ENCODE results near the gene ZNF865. TPM values are rescaled to one million over a fixed set of nuclear protein-coding genes. Genes with fewer than 3 reads are reported as not detected.

Gene ZNF865
- total RNA-seq, 2 experiments from 2014 or later = 10.5 to 10.7 TPM

DNA sequence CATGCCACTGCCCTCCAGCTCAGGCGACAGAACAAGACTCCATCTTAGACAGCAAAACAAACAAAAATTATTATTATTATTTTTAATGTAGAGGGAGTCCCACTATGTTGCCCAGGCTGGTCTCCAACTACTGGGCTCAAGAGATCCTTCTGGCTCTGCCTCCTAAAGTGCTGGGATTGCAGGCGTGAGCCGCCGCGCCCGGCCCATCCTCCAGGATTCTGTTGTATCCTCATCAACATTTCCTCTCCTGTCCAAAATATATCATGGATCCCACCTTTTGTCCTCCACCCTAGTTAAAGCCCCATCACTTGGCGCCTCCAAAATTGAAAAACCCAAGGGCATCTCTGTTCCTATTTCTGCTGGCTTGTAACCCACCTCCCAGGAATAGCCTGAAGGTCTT is 17.7 kb downstream of the ZNF865 start:
- H3K27me3 Mint-ChIP-seq = peaks cover 9% of the 10 kb centered on the region
- peaks cover 49% of the 10 kb centered on the region for H3K4me1 Mint-ChIP-seq
- no peaks in the 10 kb centered on the region for H3K9me3 Mint-ChIP-seq
- H3K36me3 Mint-ChIP-seq = peaks cover 17% of the 10 kb centered on the region
- no peak overlapping the region for H3K27ac Mint-ChIP-seq
- H3K4me3 Mint-ChIP-seq = no peak overlapping the region
- no peak for DNase-seq

DNA sequence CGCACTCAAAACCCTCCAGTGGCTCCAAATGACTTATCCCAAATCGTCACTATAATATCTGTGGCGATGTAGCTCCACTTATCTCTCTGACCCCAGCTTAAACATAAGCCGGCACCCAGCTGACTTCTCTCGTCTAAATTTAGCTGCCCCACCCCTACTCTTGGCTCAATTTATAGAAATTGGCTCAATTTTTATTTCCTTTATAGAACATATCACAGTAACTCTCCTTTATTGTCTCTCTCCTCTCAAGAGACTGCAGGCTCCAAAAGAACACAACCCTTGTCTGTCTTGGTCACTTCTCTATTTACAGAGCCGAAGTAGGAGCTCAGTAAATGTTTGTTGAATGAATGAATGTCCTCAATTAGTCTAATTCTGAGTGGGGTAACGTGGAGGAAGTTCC is 18.1 kb downstream of the ZNF865 start:
- peaks cover 9% of the 10 kb centered on the region for H3K27me3 Mint-ChIP-seq
- peak overlapping the region; percentile 95 for H3K4me3 Mint-ChIP-seq
- peaks cover 49% of the 10 kb centered on the region for H3K4me1 Mint-ChIP-seq
- DNase-seq = no peak
- H3K36me3 Mint-ChIP-seq = peaks cover 17% of the 10 kb centered on the region
- no peak overlapping the region for H3K27ac Mint-ChIP-seq
- H3K9me3 Mint-ChIP-seq = no peaks in the 10 kb centered on the region

DNA sequence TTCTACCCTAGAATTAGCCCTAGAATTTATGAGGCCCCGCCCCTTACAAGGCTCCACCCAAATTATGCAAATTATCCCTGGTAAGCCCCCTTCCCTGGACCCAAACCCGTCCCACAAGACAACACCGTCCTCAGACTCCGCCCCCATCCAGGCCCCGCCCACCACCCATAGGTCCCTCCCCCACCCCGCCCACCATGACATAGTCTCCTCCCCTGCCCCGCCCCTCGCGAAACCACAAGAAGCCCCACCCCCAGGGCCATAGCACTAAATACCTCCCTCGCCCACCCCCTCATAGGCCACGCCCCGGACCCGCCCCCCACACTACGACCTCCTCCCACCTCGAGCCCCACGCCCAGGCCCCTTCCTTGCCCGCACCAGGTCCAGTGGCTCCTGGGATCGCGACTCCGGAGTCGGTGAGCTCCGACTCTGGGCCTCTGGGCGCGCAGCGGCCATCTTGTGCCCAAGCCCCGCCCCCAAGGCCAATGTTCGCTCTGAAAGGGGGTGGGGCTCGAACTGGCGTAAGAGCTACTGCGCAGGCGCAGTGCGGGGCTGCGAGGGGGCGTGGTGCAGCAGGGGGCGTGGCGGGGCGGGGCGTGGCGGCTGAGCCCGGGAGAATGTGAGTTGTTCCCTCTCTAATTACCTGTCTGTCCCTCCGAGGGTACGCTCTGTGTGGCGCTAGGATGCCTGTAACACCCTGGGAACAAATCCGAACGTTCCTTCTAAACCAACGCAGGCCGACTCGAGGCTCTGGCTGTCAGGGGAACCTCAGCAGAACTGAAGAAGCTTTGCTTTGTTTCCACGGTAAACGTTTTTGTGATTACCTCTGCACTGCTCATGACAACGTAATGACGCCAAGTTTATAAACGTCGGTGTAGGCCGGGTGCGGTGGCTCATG is 18.9 kb downstream of the ZNF865 start, which contains the start of gene ZNF784:
Gene ZNF784, minus strand, starts transcription at position 458 of the 895 bp plus-strand sequence. Its CDS starts 5 bp downstream, at position 453.
- peak within 1 kb of the TSS; percentile 97 for H3K27ac Mint-ChIP-seq
- peaks cover 17% of the 10 kb centered on the region for H3K36me3 Mint-ChIP-seq
- no peaks in the 10 kb centered on the region for H3K9me3 Mint-ChIP-seq
- peak; percentile 91 for DNase-seq
- H3K27me3 Mint-ChIP-seq = peaks cover 9% of the 10 kb centered on the region
- peak within 1 kb of the TSS; percentile 95 for H3K4me3 Mint-ChIP-seq
- peaks cover 47% of the 10 kb centered on the region for H3K4me1 Mint-ChIP-seq

DNA sequence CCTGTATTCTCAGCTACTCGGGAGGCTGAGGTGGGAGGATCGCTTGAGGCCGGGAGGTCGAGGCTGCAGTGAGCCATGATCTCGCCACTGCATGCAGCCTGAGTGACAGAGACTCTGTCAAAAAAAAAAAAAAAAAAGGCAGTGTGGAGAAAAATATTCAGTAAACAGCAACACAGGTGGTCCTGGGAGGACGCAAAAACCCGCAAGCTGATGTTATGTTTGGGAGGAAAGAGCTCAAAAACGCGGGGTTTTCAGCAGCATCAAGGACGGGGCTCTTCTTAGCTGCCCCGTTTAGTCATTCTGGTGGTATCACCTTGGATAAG is 19.5 kb downstream of the ZNF865 start:
- peaks cover 43% of the 10 kb centered on the region for H3K4me1 Mint-ChIP-seq
- H3K27ac Mint-ChIP-seq = no peak overlapping the region
- peaks cover 12% of the 10 kb centered on the region for H3K36me3 Mint-ChIP-seq
- H3K9me3 Mint-ChIP-seq = no peaks in the 10 kb centered on the region
- H3K4me3 Mint-ChIP-seq = peak overlapping the region; percentile 95
- peaks cover 9% of the 10 kb centered on the region for H3K27me3 Mint-ChIP-seq
- DNase-seq = no peak

DNA sequence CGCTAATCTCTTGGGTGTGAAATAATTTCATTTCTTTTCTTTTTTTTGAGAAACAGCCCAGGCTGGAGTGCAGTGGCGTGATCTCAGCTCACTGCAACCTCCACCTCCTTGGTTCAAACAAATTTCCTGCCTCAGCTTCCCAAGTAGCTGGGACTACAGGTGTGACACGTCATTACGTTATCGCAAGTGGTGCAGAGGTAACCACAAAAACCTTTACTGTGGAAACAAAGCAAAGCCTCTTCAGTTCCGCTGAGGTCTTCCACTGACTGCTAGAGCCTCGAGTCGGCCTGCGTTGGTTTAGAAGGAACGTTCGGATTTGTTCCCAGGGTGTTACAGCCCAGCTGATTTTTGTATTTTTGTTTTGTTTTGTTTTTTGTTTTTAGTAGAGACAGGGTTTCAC is 20.9 kb downstream of the ZNF865 start:
- H3K9me3 Mint-ChIP-seq = no peaks in the 10 kb centered on the region
- H3K27me3 Mint-ChIP-seq = peaks cover 9% of the 10 kb centered on the region
- peaks cover 2% of the 10 kb centered on the region for H3K36me3 Mint-ChIP-seq
- peak overlapping the region; percentile 53 for H3K4me3 Mint-ChIP-seq
- peak overlapping the region; percentile 78 for H3K27ac Mint-ChIP-seq
- DNase-seq = peak; percentile 65
- peaks cover 30% of the 10 kb centered on the region for H3K4me1 Mint-ChIP-seq

DNA sequence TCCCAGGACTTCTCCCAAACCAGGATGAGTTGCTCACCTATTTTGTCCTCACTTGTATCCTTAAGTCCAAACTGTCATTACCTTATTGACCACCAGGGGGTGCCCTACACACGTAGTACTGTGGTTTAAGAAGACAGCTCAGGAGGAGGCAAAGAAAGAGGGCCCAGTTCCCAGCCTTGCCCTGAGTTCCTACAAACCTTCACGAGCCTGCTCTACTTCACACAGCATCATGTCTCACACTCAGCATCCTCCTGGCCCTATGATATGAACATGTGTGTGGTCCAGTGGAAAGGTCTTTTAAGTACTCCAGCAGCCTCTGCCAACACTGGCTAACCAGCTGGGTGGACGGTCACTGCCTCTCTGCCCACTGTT is 27.0 kb downstream of the ZNF865 start:
- Mint-ChIP-seq H3K4me1 (peaks cover 34% of the 10 kb centered on the region), H3K4me3 (no peak overlapping the region), H3K27ac (no peak overlapping the region), H3K9me3 (no peaks in the 10 kb centered on the region), H3K36me3 (peaks cover 17% of the 10 kb centered on the region), H3K27me3 (peaks cover 3% of the 10 kb centered on the region)
- peak; percentile 78 for DNase-seq

DNA sequence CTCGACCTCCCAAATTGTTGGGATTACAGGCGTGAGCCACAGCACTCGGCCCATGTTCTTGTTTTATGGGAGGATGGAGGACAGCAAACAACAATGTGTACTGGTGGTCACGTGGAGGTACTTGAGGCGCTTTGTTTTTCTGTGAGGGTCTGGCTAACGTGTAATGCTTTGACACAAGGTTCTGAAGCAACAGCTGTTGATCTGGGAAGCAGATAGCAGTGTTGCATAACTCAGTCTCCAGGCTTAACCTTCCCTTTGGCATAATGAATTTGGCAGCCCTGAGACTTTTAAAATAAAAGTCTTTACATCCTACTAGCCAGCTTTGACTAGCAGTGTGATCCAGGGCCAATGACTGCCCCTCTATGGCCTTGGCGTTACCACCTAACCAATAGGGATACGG is 28.4 kb downstream of the ZNF865 start:
- Mint-ChIP-seq H3K27ac (peak overlapping the region; percentile 82), H3K4me3 (no peak overlapping the region), H3K27me3 (no peaks in the 10 kb centered on the region), H3K36me3 (peaks cover 27% of the 10 kb centered on the region), H3K9me3 (peaks cover 3% of the 10 kb centered on the region), H3K4me1 (peaks cover 42% of the 10 kb centered on the region)
- no peak for DNase-seq

DNA sequence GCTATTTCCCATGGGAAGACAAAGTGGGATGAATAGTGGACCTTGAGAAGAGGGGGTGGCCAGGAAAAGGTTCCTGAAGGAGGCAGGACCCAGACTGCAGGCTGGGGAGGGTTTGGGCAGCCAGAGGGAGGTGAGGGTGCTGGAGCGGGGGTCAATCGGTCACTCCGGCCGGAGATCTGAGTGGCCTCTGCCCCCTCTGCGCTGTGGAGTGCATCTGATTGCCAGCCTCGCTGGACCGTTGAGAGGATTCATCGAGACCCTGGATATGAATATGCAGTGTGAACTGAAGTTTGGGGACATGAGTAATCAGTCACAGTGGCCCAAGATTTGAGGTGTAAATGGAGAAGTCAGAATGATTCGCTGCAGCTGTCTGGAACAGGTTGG is 29.9 kb downstream of the ZNF865 start:
- Mint-ChIP-seq H3K27ac (peak overlapping the region; percentile 100), H3K9me3 (peaks cover 6% of the 10 kb centered on the region), H3K36me3 (peaks cover 38% of the 10 kb centered on the region), H3K27me3 (no peaks in the 10 kb centered on the region), H3K4me1 (peaks cover 53% of the 10 kb centered on the region), H3K4me3 (peak overlapping the region; percentile 100)
- no peak for DNase-seq

DNA sequence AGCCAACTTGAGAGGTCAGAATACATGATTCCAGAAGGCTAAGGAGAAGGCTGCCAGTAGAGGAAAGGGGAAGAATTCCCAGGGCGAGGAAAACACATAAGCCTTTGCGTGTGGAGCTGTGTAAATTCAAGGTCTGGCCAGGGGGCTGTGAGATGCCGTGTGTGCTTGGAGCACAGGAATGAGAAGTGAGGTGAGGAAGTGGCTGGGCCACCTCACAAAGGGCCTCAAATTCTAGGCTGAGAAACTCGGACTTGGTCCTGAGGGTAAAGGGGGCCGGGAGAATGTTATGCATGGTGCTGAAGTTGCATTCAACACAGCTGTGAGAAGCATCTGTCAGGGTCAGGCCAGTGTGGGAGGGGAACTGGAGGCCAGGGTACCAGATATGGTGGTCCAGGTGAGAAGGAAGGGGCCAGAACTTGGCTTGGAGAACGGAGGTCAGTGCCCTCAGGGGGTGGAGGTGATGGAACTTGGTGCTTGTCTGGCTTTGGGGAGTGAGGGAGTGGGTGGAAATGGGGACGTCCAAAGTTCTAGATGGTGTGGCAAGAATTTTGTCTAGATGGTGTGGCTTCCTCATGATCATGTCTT is 30.5 kb downstream of the ZNF865 start:
- Mint-ChIP-seq H3K27me3 (no peaks in the 10 kb centered on the region), H3K36me3 (peaks cover 41% of the 10 kb centered on the region), H3K4me1 (peaks cover 57% of the 10 kb centered on the region), H3K27ac (peak overlapping the region; percentile 100), H3K4me3 (peak overlapping the region; percentile 100), H3K9me3 (peaks cover 6% of the 10 kb centered on the region)
- no peak for DNase-seq

DNA sequence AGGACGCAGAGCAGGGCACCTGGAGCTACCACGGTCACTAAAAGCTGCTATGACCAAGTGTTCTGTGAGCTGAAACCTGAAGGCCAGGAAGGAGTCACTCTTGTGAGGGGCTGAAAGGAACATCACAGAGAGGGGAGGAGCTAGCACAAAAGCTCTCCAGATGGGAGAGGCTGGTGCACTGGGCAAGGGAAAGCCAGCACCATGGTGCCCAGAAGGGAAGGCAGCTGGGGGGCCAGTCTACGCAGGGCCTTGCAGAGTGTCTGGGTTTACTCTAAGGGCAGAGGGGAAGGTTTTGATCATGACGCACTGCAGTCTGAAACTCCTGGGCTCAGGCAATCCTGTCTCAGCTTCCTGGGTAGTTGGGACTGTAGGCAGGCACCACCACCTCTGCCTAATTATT is 31.3 kb downstream of the ZNF865 start:
- Mint-ChIP-seq H3K27ac (peak overlapping the region; percentile 100), H3K4me3 (peak overlapping the region; percentile 100), H3K27me3 (peaks cover 5% of the 10 kb centered on the region), H3K36me3 (peaks cover 43% of the 10 kb centered on the region), H3K9me3 (peaks cover 6% of the 10 kb centered on the region), H3K4me1 (peaks cover 54% of the 10 kb centered on the region)
- no peak for DNase-seq

DNA sequence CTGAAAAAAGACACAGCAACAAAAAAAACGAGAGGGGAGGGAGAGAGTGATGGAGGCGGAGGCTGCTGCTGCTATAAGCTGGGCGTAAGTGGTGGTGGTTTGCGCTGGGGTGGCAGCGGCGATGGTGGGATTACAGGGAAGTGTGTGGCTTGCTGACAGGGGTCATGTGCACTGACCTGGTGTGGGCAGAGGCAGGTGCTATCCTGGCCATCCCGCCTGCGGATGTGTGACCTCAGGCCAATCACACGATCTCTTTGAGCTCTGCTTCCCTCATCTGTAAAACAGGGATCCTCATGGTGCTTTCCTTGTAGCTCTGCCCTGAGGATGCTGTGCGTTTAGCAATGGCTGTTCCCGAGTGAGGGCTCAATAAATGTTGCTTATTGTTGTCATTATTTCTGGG is 32.1 kb downstream of the ZNF865 start:
- Mint-ChIP-seq H3K27ac (peak overlapping the region; percentile 71), H3K36me3 (peaks cover 47% of the 10 kb centered on the region), H3K9me3 (peaks cover 6% of the 10 kb centered on the region), H3K27me3 (peaks cover 6% of the 10 kb centered on the region), H3K4me3 (peak overlapping the region; percentile 30), H3K4me1 (peaks cover 50% of the 10 kb centered on the region)
- DNase-seq = no peak

DNA sequence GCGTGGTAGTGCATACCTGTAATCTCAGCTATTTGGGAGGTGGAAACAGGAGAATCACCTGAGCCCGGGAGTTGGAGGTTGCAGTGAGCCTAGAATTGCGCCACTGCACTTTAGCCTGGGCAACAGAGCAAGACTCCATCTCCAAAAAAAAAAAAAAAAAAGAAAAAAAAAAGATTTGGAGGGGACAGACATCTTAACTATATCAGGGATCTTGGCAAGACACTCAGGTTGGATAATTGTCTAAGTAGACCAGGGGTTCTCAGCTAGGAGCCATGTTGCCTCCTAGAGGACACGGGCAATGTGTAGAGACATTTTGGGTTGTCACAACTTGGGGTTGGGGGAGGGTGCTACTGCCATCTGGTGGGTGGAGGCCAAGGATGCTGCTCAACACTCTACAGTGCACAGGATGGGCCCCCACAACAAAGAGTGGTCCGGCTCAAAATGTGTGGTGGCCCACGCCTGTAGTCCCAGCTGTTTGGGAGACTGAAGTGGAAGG is 33.5 kb downstream of the ZNF865 start:
- Mint-ChIP-seq H3K9me3 (peaks cover 6% of the 10 kb centered on the region), H3K4me1 (peaks cover 53% of the 10 kb centered on the region), H3K4me3 (peak overlapping the region; percentile 61), H3K27me3 (peaks cover 6% of the 10 kb centered on the region), H3K36me3 (peaks cover 55% of the 10 kb centered on the region), H3K27ac (peak overlapping the region; percentile 94)
- peak; percentile 70 for DNase-seq

DNA sequence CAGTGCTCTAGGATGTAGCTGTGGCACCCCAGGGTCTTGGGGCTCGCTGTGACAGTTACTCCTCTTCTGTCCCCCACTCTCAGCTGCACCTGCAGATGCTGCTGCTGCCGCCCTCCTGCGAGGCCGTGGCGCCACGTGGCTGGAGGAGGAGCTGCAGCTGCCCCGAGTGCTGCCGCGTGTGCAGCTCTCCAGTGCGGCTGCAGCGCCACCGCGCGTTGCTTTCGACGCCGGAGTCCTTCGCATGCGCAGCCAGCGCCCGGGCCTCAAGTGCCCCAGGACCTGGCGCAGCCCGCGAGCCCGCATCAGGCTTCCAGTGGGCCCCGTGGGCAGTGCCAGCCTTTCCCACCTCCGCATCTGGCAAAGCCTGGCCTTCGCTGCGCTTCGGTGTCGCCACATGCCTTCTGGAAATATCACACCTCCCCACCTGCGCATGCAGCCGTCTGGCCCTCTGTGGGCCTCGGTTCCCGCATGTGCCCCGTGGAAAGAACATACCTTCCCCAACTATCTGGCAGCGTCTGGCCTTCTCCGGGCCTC is 34.7 kb downstream of the ZNF865 start:
- peak overlapping the region; percentile 94 for H3K27ac Mint-ChIP-seq
- peaks cover 61% of the 10 kb centered on the region for H3K36me3 Mint-ChIP-seq
- H3K27me3 Mint-ChIP-seq = peaks cover 6% of the 10 kb centered on the region
- peak overlapping the region; percentile 89 for H3K4me3 Mint-ChIP-seq
- DNase-seq = peak; percentile 80
- peaks cover 6% of the 10 kb centered on the region for H3K9me3 Mint-ChIP-seq
- H3K4me1 Mint-ChIP-seq = peaks cover 53% of the 10 kb centered on the region

DNA sequence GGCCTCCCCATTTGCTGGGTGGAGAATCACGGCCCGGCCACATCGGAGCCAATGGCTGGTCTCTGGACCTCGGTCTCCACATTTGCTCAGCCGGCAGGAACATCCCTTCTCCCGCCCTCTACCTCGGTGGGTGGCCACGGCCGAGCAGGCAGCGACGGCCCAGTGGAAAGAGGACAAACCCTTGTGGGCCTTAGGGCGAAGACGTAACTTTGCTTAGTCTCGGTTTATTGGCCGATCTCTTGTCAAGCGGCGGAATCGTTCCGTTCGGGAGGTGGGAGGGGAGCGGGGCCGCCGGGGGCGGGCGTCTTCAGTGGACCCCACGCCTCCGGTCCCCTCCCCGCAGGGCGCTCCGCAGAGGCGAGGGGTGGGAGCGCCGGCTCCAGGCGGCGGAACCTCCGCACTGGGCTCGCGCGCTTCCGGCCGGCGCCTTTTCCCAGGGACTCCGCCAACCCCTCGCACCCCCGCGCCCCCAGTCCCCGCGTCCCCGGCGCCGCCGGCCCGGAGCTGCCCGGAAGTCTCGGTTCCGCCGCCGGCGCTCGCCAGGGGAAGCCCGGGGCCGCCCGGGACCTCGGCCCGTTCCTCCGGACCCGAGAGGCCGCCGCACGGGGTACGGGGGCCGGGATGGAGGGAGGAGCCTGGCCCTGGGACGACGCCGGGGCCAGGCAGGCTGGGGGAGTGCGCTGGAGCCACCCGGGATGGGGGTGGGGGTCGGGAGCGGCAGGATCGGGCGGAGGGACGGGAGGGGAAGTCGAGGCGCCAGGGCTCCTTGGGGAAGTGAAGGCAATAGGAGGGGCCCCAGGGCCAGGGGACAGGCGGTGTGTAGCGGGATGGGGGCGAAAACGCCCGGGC is 35.4 kb downstream of the ZNF865 start, which contains the start of gene ZNF580:
Gene ZNF580, plus strand, starts transcription at position 426 of the 849 bp plus-strand sequence. CDS start 1,507 bp downstream, outside the sequence.
- peak within 1 kb of the TSS; percentile 94 for H3K27ac Mint-ChIP-seq
- peaks cover 6% of the 10 kb centered on the region for H3K9me3 Mint-ChIP-seq
- peak within 1 kb of the TSS; percentile 89 for H3K4me3 Mint-ChIP-seq
- H3K27me3 Mint-ChIP-seq = peaks cover 6% of the 10 kb centered on the region
- H3K36me3 Mint-ChIP-seq = peaks cover 62% of the 10 kb centered on the region
- H3K4me1 Mint-ChIP-seq = peaks cover 56% of the 10 kb centered on the region
- peak; percentile 82 for DNase-seq
